ENCODE measurements around the gene SH2D1A. TPM values are rescaled to one million over a fixed set of nuclear protein-coding genes. Genes with fewer than 3 reads are reported as not detected.
A peak's percentile ranks its signal among the peaks of the same experiment; 100 is the strongest.

Gene SH2D1A
- total RNA-seq, 1 donor from 2014 or later = 1.8 TPM

- Histone ChIP-seq H3K4me3 (no peak overlapping the region), H3K27me3 (no peaks in the 10 kb centered on the region), H3K36me3 (no peaks in the 10 kb centered on the region), H3K27ac (no peak overlapping the region), H3K4me1 (no peaks in the 10 kb centered on the region), H3K9me3 (no peaks in the 10 kb centered on the region)
- intact Hi-C loops (cut with DNase I) = no loop called here
- peak; percentile 62 for TF ChIP-seq CTCF (IDR thresholded peaks at IDR 0.05)
- peak; percentile 59 for DNase-seq
- ATAC-seq = peak; percentile 73
Measured at GRCh38 chrX:124388562-124388961, 42.2 kb downstream of the SH2D1A start.

GRCh38 chrX:124392794-124393193 lies 46.4 kb downstream of the SH2D1A start:
- Histone ChIP-seq H3K36me3 (no peaks in the 10 kb centered on the region), H3K9me3 (no peaks in the 10 kb centered on the region), H3K4me3 (no peak overlapping the region), H3K4me1 (no peaks in the 10 kb centered on the region), H3K27ac (no peak overlapping the region), H3K27me3 (no peaks in the 10 kb centered on the region)
- ATAC-seq = no peak
- DNase-seq = no peak
- TF ChIP-seq CTCF (IDR thresholded peaks at IDR 0.05) = no peak
- intact Hi-C loops (cut with DNase I) = no loop called here

GRCh38 chrX:124393238-124393637 lies 46.9 kb downstream of the SH2D1A start:
- intact Hi-C loops (cut with DNase I) = no loop called here
- H3K4me1 ChIP-seq = no peaks in the 10 kb centered on the region
- H3K4me3 ChIP-seq = no peak overlapping the region
- H3K36me3 ChIP-seq = no peaks in the 10 kb centered on the region
- H3K27ac ChIP-seq = no peak overlapping the region
- H3K9me3 ChIP-seq = no peaks in the 10 kb centered on the region
- no peaks in the 10 kb centered on the region for H3K27me3 ChIP-seq
- TF ChIP-seq CTCF (IDR thresholded peaks at IDR 0.05) = no peak
- ATAC-seq (no peak), DNase-seq (no peak)

GRCh38 chrX:124393659-124394058 lies 47.3 kb downstream of the SH2D1A start:
- Histone ChIP-seq H3K27me3 (no peaks in the 10 kb centered on the region), H3K4me1 (no peaks in the 10 kb centered on the region), H3K9me3 (no peaks in the 10 kb centered on the region), H3K36me3 (no peaks in the 10 kb centered on the region), H3K27ac (no peak overlapping the region), H3K4me3 (no peak overlapping the region)
- no peak for ATAC-seq
- TF ChIP-seq CTCF (IDR thresholded peaks at IDR 0.05) = no peak
- DNase-seq = no peak
- intact Hi-C loops (cut with DNase I) = no loop called here

GRCh38 chrX:124395145-124395880 lies 49.0 kb downstream of the SH2D1A start:
- ATAC-seq (no peak), DNase-seq (no peak)
- Histone ChIP-seq H3K4me3 (no peak overlapping the region), H3K4me1 (no peaks in the 10 kb centered on the region), H3K27ac (no peak overlapping the region), H3K36me3 (no peaks in the 10 kb centered on the region), H3K9me3 (no peaks in the 10 kb centered on the region), H3K27me3 (no peaks in the 10 kb centered on the region)
- intact Hi-C loops (cut with DNase I) = no loop called here
- TF ChIP-seq CTCF (IDR thresholded peaks at IDR 0.05) = no peak

- Histone ChIP-seq H3K27ac (no peak overlapping the region), H3K9me3 (no peaks in the 10 kb centered on the region), H3K36me3 (no peaks in the 10 kb centered on the region), H3K27me3 (no peaks in the 10 kb centered on the region), H3K4me3 (no peak overlapping the region), H3K4me1 (no peaks in the 10 kb centered on the region)
- TF ChIP-seq CTCF (IDR thresholded peaks at IDR 0.05) = no peak
- intact Hi-C loops (cut with DNase I) = no loop called here
- ATAC-seq = no peak
- DNase-seq = no peak
Measured at GRCh38 chrX:124401696-124402095, 55.3 kb downstream of the SH2D1A start.

All from upper lobe of right lung (tissue), 1 donor.